ENCODE data around the gene CIAO2B. TPM values are rescaled to one million over a fixed set of nuclear protein-coding genes. Genes with fewer than 3 reads are reported as not detected.
"Not testable (repeated sequence)": the region's sequence is repeated elsewhere in the genome, so short reads cannot be mapped to it uniquely, and the experiment has no call there.

CIAO2B gene
- total RNA-seq, 6 experiments from 2014 or later, result 90.9 to 108 (median 98.6) TPM

- Mint-ChIP-seq H3K27me3 (ENCODE audit: insufficient read depth) (peaks cover 3% of the 10 kb centered on the region), H3K4me3 (no peak overlapping the region), H3K9me3 (no peaks in the 10 kb centered on the region), H3K4me1 (ENCODE audit: low read depth) (peaks cover 20% of the 10 kb centered on the region), H3K36me3 (ENCODE audit: low read depth) (no peaks in the 10 kb centered on the region), H3K27ac (no peak overlapping the region)
- DNase-seq, result no peak
- no peak for TF ChIP-seq CTCF (IDR thresholded peaks at IDR 0.05)
Measured at GRCh38 chr16:66975302-66975893, 41.2 kb upstream of the CIAO2B start.

DNA sequence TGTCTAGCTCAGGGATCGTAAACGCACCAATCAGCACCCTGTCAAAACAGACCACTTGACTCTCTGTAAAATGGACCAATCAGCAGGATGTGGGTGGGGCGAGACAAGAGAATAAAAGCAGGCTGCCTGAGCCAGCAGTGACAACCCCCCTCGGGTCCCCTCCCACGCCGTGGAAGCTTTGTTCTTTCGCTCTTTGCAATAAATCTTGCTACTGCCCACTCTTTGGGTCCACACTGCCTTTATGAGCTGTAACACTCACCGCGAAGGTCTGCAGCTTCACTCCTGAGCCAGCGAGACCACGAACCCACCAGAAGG lies 40.7 kb upstream of the CIAO2B start:
- H3K4me1 Mint-ChIP-seq (ENCODE audit: low read depth), result peaks cover 20% of the 10 kb centered on the region
- not testable (repeated sequence) for DNase-seq; H3K27me3 Mint-ChIP-seq (ENCODE audit: insufficient read depth); H3K27ac Mint-ChIP-seq; H3K36me3 Mint-ChIP-seq (ENCODE audit: low read depth); H3K4me3 Mint-ChIP-seq; H3K9me3 Mint-ChIP-seq

DNA sequence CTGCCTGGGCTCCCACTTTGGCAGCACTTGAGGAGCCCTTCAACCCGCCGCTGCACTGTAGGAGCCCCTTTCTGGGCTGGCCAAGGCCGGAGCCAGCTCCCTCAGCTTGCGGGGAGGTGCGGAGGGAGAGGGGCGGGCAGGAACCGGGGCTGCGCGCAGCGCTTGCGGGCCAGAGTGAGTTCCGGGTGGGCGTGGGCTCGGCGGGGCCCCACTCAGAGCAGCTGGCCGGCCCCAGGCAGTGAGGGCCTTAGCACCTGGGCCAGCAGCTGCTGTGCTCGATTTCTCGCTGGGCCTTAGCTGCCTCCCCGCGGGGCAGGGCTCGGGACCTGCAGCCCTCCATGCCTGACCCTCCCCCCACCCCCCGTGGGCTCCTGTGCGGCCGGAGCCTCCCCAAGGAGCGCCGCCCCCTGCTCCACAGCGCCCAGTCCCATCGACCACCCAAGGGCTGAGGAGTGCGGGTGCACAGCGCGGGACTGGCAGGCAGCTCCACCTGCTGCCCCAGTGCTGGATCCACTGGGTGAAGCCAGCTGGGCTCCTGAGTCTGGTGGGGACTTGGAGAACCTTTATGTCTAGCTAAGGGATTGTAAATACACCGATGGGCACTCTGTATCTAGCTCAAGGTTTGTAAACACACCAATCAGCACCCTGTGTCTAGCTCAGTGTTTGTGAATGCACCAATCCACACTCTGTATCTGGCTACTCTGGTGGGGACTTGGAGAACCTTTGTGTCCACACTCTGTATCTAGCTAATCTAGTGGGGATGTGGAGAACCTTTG lies 40.1 kb upstream of the CIAO2B start:
- not testable (repeated sequence) for DNase-seq; H3K4me3 Mint-ChIP-seq; H3K36me3 Mint-ChIP-seq (ENCODE audit: low read depth); H3K9me3 Mint-ChIP-seq; H3K27me3 Mint-ChIP-seq (ENCODE audit: insufficient read depth); H3K27ac Mint-ChIP-seq
- peaks cover 20% of the 10 kb centered on the region for H3K4me1 Mint-ChIP-seq (ENCODE audit: low read depth)

- Mint-ChIP-seq H3K4me3 (no peak overlapping the region), H3K4me1 (ENCODE audit: low read depth) (peaks cover 20% of the 10 kb centered on the region), H3K9me3 (no peaks in the 10 kb centered on the region), H3K36me3 (ENCODE audit: low read depth) (no peaks in the 10 kb centered on the region), H3K27ac (no peak overlapping the region), H3K27me3 (ENCODE audit: insufficient read depth) (peaks cover 3% of the 10 kb centered on the region; the same call in 1 of the 2 replicates)
- no peak for TF ChIP-seq CTCF (IDR thresholded peaks at IDR 0.05)
- DNase-seq, result no peak
Measured at GRCh38 chr16:66973716-66974115, 39.5 kb upstream of the CIAO2B start.

- no peak for DNase-seq
- peaks cover 4% of the 10 kb centered on the region; the same call in 1 of the 2 replicates for H3K27me3 Mint-ChIP-seq (ENCODE audit: insufficient read depth)
- H3K9me3 Mint-ChIP-seq, result no peaks in the 10 kb centered on the region
- peaks cover 20% of the 10 kb centered on the region for H3K4me1 Mint-ChIP-seq (ENCODE audit: low read depth)
- no peak for TF ChIP-seq CTCF (IDR thresholded peaks at IDR 0.05)
- H3K36me3 Mint-ChIP-seq (ENCODE audit: low read depth), result no peaks in the 10 kb centered on the region
- H3K4me3 Mint-ChIP-seq, result no peak overlapping the region
- no peak overlapping the region for H3K27ac Mint-ChIP-seq
Measured at GRCh38 chr16:66972983-66973382, 38.8 kb upstream of the CIAO2B start.

GRCh38 chr16:66970775-66971720 lies 36.8 kb upstream of the CIAO2B start:
- H3K27me3 Mint-ChIP-seq (ENCODE audit: insufficient read depth), result peaks cover 16% of the 10 kb centered on the region
- H3K4me3 Mint-ChIP-seq, result no peak overlapping the region
- H3K36me3 Mint-ChIP-seq (ENCODE audit: low read depth), result no peaks in the 10 kb centered on the region
- TF ChIP-seq CTCF (IDR thresholded peaks at IDR 0.05), result no peak
- no peaks in the 10 kb centered on the region for H3K9me3 Mint-ChIP-seq
- peak; percentile 73 for DNase-seq
- H3K27ac Mint-ChIP-seq, result no peak overlapping the region
- peaks cover 14% of the 10 kb centered on the region for H3K4me1 Mint-ChIP-seq (ENCODE audit: low read depth)

Measured in HFFc6 (cell line).